ENCODE results near the gene ANGPTL2.
A peak's percentile ranks its signal among the peaks of the same experiment; 100 is the strongest.
"Not testable (repeated sequence)": the region's sequence is repeated elsewhere in the genome, so short reads cannot be mapped to it uniquely, and the experiment has no call there.

The ANGPTL2 gene

GRCh38 chr9:127122176-127123063 is at the start of gene ANGPTL2:
Gene ANGPTL2 (minus strand): TSS chr9:127122635. CDS start chr9:127108731, 13,904 bp downstream.
- H3K27ac ChIP-seq = peak within 1 kb of the TSS; percentile 60
- TF ChIP-seq CTCF (conservative IDR thresholded peaks at IDR 0.05) = no peak

GRCh38 chr9:127171348-127171747 is 48.9 kb upstream of the ANGPTL2 start:
- H3K27ac ChIP-seq = not testable (repeated sequence)

- H3K27ac ChIP-seq = no peak overlapping the region
- TF ChIP-seq CTCF (conservative IDR thresholded peaks at IDR 0.05) = no peak
These were observed 48.2 kb upstream of the ANGPTL2 start for GRCh38 chr9:127170652-127171051.

- no peak overlapping the region for H3K27ac ChIP-seq
- TF ChIP-seq CTCF (conservative IDR thresholded peaks at IDR 0.05) = no peak
These were observed 47.7 kb upstream of the ANGPTL2 start for GRCh38 chr9:127170103-127170502.

GRCh38 chr9:127169575-127169883 is 47.1 kb upstream of the ANGPTL2 start:
- no peak for TF ChIP-seq CTCF (conservative IDR thresholded peaks at IDR 0.05)
- no peak overlapping the region for H3K27ac ChIP-seq

GRCh38 chr9:127168756-127169574 is 46.5 kb upstream of the ANGPTL2 start:
- no peak overlapping the region for H3K27ac ChIP-seq
- TF ChIP-seq CTCF (conservative IDR thresholded peaks at IDR 0.05) = no peak

GRCh38 chr9:127167560-127168326 is 45.3 kb upstream of the ANGPTL2 start:
- no peak overlapping the region for H3K27ac ChIP-seq
- no peak for TF ChIP-seq CTCF (conservative IDR thresholded peaks at IDR 0.05)

All from VCaP (cell line).